Measurements from ENCODE around the gene CA7. TPM values are rescaled to one million over a fixed set of nuclear protein-coding genes. Genes with fewer than 3 reads are reported as not detected.

Gene CA7
- total RNA-seq, 6 donors from 2014 or later, result not detected

DNA sequence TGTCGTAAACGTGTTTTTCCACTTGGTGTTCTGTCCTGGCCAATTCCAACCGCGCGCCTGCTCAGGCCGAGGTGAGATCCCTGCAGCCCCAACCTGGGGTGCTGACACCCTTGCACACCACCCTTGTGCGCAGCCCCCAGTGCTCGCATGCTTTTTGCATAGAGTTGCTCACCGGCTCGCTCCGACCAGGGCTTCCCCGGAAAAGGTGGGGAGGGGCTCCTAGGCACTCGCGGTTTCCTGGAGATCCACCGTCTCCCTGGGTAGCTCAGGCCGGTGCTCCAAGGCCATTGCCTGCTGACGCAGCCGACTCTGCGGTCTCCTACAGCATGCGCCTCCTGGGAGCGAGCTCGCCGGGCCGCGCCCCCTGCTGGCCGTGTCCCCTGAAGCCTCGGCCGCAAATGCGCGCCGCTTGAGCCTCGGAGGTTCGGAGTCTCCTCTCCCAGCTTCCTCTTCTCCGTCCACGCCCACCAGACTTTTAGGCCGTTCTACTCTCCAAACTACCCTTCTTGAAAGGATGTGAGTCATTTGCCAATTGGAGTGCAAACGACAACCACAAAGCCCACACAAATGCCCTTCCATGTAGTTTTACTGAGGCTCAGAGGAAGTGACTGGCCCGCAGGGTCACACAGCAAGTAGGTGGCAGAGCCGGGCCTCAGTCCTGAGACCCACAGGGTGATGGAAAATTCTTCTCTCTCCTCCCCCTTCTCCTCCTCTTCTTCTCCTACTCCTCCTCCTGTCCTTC lies 28.9 kb downstream of the CA7 start:
- H3K4me3 ChIP-seq, result peak overlapping the region in 3 of 4 donors; percentile 22 to 48 (median 38)
- peak; percentile 96 to 99 for DNase-seq
- TF ChIP-seq EP300 (IDR thresholded peaks at IDR 0.05) (no peak), POLR2AphosphoS5 (IDR thresholded peaks at IDR 0.05) (peak in 1 of 2 donors; percentile 63)
- TF ChIP-seq, protein P1, sequence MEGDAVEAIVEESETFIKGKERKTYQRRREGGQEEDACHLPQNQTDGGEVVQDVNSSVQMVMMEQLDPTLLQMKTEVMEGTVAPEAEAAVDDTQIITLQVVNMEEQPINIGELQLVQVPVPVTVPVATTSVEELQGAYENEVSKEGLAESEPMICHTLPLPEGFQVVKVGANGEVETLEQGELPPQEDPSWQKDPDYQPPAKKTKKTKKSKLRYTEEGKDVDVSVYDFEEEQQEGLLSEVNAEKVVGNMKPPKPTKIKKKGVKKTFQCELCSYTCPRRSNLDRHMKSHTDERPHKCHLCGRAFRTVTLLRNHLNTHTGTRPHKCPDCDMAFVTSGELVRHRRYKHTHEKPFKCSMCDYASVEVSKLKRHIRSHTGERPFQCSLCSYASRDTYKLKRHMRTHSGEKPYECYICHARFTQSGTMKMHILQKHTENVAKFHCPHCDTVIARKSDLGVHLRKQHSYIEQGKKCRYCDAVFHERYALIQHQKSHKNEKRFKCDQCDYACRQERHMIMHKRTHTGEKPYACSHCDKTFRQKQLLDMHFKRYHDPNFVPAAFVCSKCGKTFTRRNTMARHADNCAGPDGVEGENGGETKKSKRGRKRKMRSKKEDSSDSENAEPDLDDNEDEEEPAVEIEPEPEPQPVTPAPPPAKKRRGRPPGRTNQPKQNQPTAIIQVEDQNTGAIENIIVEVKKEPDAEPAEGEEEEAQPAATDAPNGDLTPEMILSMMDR (IDR thresholded peaks at IDR 0.05), result peak; percentile 88 to 95 (median 94)
- H3K27ac ChIP-seq, result peak overlapping the region in 3 of 4 donors; percentile 58 to 74 (median 69)
- WGBS, 2 donors, result 4 to 5% methylated on average over 25 to 38 of the region's 39 CpGs
- peaks cover 10 to 17% (median 13%) of the 10 kb centered on the region in 4 donors for H3K4me1 ChIP-seq
- H3K27me3 ChIP-seq, result no peaks in the 10 kb centered on the region
- H3K36me3 ChIP-seq, result no peaks in the 10 kb centered on the region
- no peaks in the 10 kb centered on the region for H3K9me3 ChIP-seq
- peak; percentile 96 to 99 for ATAC-seq (ENCODE audit: low FRiP score in 2 of 2)

DNA sequence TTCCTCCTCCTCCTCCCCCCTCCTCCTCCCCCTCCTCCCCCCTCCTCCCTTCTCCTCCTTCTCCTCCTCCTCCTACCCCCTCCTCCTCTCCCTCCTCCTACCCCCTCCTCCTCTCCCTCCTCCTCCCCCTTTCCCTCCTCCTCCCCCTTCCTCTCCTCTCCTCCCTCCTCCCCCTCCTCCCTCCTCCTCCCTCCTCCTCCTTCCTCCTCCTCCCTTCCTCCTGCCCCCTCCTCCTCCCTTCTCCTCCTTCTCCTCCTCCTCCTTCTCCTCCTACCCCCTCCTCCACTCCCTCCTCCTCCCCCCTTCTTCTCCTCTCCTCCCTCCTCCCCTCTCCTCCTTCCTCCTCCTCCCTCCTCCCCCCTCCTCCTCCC lies 29.5 kb downstream of the CA7 start:
- Histone ChIP-seq H3K9me3 (no peaks in the 10 kb centered on the region), H3K36me3 (no peaks in the 10 kb centered on the region), H3K27me3 (no peaks in the 10 kb centered on the region), H3K27ac (peak overlapping the region in 3 of 4 donors; percentile 58 to 74 (median 69)), H3K4me1 (peaks cover 10 to 17% (median 13%) of the 10 kb centered on the region in 4 donors), H3K4me3 (no peak overlapping the region)
- DNase-seq (no peak), ATAC-seq (ENCODE audit: low FRiP score in 2 of 2) (no peak)
- TF ChIP-seq EP300 (IDR thresholded peaks at IDR 0.05) (no peak), POLR2AphosphoS5 (IDR thresholded peaks at IDR 0.05) (no peak), POLR2A (IDR thresholded peaks at IDR 0.05) (no peak)
- TF ChIP-seq, protein P1 (IDR thresholded peaks at IDR 0.05), result no peak

GRCh38 chr16:66874079-66874775 lies 30.0 kb downstream of the CA7 start:
- Histone ChIP-seq H3K4me1 (peaks cover 10 to 17% (median 13%) of the 10 kb centered on the region in 4 donors), H3K9me3 (no peaks in the 10 kb centered on the region), H3K27me3 (no peaks in the 10 kb centered on the region), H3K36me3 (no peaks in the 10 kb centered on the region), H3K27ac (peak overlapping the region in 3 of 4 donors; percentile 42 to 74 (median 69)), H3K4me3 (no peak overlapping the region)
- WGBS, 2 donors, result 50% methylated on average over 1 of the region's 1 CpG
- ATAC-seq (ENCODE audit: low FRiP score in 2 of 2) (no peak), DNase-seq (no peak)
- no peak for TF ChIP-seq POLR2A (IDR thresholded peaks at IDR 0.05)
- no peak for TF ChIP-seq POLR2AphosphoS5 (IDR thresholded peaks at IDR 0.05)
- TF ChIP-seq, protein P1 (IDR thresholded peaks at IDR 0.05), result no peak
- no peak for TF ChIP-seq EP300 (IDR thresholded peaks at IDR 0.05)

DNA sequence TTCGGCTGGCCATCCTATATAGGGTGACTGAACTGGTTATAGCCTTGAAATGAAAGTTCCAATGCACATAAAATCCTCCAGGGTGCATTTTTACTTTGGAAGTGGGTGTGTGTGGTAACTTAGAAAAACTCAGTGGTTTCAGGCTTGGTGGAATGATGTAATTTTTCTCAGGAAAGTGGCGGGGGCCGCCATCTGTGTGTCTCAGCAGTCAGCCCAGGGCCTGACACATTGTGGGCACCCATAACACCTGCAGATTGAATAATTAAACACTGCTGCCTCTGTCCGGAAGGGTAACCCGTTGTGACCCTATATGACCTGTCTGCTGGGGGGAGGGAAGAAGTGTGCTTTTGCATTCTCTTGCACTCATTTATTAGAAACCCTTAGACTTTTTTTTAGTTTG lies 33.9 kb downstream of the CA7 start:
- TF ChIP-seq, protein P1 (IDR thresholded peaks at IDR 0.05), result no peak
- TF ChIP-seq POLR2AphosphoS5 (IDR thresholded peaks at IDR 0.05) (no peak), POLR2A (IDR thresholded peaks at IDR 0.05) (no peak), EP300 (IDR thresholded peaks at IDR 0.05) (no peak)
- H3K9me3 ChIP-seq, result no peaks in the 10 kb centered on the region
- WGBS, 2 donors, result 35 to 61% methylated on average over 3 to 5 of the region's 5 CpGs
- no peaks in the 10 kb centered on the region for H3K36me3 ChIP-seq
- no peak overlapping the region for H3K4me3 ChIP-seq
- no peaks in the 10 kb centered on the region for H3K27me3 ChIP-seq
- DNase-seq (no peak), ATAC-seq (ENCODE audit: low FRiP score in 2 of 2) (no peak)
- peaks cover 8 to 35% (median 24%) of the 10 kb centered on the region in 4 donors for H3K4me1 ChIP-seq
- no peak overlapping the region for H3K27ac ChIP-seq

Measured in upper lobe of left lung (tissue), 6 donors.